CD4-positive, alpha-beta T cell treated with Interferon alpha-2 for 1 hour (primary cell): Measurements from ENCODE around the gene OR6S1.
"Not testable (repeated sequence)": the region's sequence is repeated elsewhere in the genome, so short reads cannot be mapped to it uniquely, and the experiment has no call there.

Experiments used
- DNase-seq, 2 donors: peaks; one replicate each; pipeline ENCODE4 v3.0.0-alpha.2; 2020 to 2022

OR6S1 gene

GRCh38 chr14:20668969-20669368 is 27.5 kb upstream of the OR6S1 start:
- DNase-seq, result no peak

DNA sequence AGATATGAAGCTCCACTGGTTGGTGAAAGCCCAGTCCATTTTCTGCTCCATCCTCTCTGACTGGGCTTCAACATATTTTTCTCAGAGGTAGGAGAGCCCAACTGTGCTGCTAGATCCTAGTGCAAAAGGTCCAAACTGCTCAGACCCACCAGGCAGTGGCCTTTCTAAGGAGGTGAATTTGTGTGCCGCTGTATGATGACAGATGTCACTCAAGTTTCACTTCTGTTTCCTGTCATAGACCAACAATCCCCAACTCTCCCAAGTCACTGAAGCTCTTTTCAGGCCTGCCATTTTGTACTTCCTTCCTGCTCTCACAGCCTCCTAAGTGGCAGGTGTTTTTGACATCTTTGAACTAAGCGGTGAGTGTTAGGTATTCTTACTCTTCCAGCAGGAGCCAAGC is 26.5 kb upstream of the OR6S1 start:
- DNase-seq, result peak in 1 of 2 donors; percentile 41

DNA sequence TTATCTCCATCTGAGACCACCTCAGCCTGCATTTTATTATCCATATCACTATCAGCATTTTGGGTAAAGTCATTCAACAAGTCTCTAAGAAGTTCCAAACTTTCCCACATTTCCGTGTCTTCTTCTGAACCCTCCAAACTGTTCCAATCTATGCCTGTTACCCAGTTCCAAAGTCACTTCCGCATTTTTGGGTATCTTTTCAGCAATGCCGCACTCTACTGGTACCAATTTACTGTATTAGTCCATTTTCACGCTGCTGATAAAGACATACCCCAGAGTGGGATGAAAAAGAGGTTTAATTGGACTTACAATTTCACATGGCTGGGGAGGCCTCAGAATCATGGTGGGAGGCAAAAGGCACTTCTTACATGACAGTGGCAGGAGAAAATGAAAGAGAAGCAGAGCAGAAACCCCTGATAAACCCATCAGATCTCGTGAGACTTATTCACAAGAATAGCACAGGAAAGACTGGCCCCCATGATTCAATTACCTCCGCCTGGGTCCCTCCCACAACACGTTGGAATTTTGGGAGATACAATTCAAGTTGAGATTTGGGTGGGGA is 25.0 kb upstream of the OR6S1 start:
- DNase-seq, result not testable (repeated sequence)

- peak; percentile 88 to 91 for DNase-seq
Measured at GRCh38 chr14:20662968-20663732, 21.7 kb upstream of the OR6S1 start.

GRCh38 chr14:20661197-20661596 is 19.7 kb upstream of the OR6S1 start:
- DNase-seq, result no peak

- no peak for DNase-seq
Measured at GRCh38 chr14:20659813-20660395, 18.4 kb upstream of the OR6S1 start.

DNA sequence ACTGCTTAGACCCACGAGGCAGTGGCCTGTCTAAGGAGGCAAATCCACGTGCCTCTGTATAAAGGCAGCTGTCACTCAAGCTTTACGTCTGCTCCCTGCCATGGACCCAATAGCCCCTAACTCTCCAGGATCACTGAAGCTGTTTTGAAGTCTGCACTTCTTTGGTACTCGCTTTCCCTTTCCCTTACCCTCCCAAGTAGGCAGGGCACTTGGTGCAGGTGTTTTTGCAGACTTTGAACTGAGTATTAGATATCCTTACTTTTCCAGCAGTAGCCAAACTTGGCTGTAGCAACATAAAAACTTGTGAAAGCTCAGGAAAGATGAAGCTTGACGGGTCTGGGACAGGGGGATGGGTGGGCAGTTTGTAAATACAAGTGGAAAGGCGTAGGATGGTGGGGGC is 17.8 kb upstream of the OR6S1 start:
- no peak for DNase-seq

GRCh38 chr14:20658246-20658645 is 16.8 kb upstream of the OR6S1 start:
- DNase-seq, result no peak

GRCh38 chr14:20657216-20658211 is 16.0 kb upstream of the OR6S1 start:
- DNase-seq, result peak; percentile 13 to 45

DNA sequence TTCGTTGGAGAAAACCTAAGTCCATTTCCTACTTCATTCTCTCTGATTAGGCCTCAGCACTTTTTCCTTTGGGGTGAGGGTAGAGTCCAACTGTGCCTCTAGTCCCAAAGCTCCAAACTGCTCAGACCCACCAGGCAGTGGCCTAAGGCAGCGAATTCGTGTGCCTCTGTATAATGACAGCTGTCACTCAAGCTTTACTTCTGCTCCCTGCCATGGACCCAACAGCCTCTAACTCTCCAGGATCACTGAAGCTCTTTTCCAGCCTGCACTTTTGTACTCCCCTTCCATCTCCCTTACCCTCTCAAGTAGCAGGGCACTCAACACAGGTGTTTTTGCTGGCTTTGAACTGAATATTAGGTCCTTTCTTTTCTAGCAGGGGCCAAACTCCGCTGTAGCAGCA is 14.8 kb upstream of the OR6S1 start:
- DNase-seq, result no peak

- no peak for DNase-seq
Measured at GRCh38 chr14:20655851-20656250, 14.4 kb upstream of the OR6S1 start.

DNA sequence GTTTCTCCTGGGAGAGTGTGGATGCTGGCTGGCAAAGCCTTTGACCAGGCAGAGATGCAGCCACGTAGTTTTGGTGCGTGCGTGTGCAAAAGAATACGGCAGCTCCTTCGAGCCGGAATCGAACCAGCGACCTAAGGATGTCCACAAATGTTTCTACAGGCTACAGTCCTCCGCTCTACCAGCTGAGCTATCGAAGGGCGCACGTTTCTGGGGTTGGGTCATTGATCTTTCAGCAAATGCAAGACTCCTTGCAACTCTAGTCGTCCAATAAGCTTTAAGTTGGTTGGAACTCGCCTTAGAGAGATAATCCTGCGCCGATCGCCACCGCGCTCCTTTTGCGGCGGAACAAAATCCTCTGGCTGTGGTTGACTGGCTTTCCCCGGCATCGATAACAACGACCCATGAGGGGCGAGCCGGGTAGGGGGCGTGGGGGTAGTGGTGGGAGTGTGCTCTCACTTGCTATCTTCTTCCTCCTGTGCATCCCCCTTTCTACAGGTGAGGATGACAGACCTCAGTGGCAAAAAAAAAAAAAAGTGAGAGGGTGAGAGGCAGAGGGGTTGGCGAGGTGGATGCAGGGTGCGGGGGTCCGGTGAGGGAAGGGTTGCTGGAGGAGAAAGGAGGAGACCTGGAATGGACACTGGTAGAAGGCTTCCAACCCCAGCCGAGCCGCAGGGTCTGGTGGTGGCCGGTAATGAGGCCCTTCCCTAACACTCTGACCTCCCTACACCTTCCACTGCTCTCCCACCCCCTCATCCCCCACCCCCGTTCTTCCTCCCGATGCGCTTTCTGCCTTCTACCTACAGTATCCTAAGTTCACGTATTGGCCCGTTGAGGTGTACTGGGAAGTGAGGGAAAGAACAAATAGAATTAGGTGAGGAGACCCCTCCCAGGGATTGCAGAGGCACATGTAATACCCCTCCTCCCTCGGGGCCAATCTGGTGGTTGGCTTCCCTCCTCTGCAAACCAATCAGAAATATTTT is 11.8 kb upstream of the OR6S1 start:
- peak; percentile 45 to 51 for DNase-seq

DNA sequence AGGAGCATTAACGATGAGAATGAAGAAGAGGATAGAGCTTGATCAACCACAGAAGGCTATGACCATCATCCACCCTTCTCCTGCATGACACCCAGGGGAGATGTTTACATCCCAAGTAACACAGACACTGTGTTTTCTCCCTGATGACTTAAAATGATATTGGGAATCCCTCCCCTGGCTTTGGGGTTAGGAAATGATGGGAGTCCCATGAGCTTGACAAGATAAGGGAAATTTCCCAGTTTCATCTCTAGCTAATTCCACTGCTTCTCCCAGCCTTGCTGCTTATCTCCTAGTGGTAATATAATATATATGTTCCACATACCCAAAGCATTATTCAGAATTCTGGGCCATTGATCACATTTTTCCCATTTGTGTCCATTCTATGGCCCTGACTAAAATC is 4.0 kb upstream of the OR6S1 start:
- no peak for DNase-seq

DNA sequence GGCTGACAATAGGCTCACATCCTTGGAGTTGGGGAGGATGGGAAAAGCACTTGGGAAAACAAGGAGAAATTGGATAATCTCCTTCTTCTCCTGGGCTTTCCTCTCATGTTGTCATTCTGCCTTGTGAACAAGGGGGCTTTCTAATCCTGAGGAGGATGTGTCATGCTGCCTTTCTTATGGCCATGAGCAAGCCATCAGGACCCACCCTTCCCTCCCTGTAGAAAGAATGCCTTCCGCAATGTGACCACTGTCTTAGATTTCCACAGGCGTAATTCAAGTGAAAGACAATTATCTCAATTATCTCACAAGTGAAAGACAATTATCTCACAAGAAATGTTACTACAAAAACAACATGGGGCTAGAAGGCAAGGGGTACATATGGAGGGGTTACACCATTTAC is 3.0 kb upstream of the OR6S1 start:
- no peak for DNase-seq

DNA sequence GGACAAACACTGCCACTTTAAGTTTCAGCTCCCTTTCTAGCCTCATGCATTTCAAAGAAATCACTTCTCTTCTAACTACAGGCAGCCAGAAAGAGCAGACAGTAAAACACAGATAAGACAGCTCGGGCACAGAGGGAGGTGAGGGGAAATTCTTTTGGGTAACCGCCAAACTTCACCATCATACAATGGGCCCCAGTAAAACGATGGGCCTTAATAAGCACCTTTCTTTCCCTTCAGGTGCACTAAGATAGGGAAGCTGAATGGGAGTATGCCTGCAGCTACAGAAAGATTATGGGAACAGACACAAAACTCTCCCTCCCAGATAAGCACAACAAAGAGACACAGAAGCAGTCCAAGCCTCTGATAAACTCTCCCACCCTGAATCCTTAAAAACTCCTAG is 1.3 kb upstream of the OR6S1 start:
- not testable (repeated sequence) for DNase-seq

DNA sequence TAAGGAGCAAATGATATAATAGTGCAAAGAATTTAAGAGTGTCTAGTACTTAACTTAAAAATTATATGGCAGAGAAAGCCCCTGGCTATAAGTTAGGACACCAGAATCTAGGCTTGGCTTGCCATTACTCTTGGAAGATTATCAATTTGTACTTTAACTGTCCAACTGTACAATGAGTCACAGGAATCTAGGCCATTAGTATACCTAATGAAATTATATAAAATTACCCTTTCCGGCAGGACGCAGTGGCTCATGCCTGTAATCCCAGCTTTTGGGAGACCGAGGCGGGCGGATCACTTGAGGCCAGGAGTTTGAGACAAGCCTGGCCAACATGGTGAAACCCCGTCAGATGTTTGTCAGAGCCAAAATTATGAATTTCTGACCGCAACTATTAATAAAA is 691 bp upstream of the OR6S1 start:
- DNase-seq, result no peak

DNA sequence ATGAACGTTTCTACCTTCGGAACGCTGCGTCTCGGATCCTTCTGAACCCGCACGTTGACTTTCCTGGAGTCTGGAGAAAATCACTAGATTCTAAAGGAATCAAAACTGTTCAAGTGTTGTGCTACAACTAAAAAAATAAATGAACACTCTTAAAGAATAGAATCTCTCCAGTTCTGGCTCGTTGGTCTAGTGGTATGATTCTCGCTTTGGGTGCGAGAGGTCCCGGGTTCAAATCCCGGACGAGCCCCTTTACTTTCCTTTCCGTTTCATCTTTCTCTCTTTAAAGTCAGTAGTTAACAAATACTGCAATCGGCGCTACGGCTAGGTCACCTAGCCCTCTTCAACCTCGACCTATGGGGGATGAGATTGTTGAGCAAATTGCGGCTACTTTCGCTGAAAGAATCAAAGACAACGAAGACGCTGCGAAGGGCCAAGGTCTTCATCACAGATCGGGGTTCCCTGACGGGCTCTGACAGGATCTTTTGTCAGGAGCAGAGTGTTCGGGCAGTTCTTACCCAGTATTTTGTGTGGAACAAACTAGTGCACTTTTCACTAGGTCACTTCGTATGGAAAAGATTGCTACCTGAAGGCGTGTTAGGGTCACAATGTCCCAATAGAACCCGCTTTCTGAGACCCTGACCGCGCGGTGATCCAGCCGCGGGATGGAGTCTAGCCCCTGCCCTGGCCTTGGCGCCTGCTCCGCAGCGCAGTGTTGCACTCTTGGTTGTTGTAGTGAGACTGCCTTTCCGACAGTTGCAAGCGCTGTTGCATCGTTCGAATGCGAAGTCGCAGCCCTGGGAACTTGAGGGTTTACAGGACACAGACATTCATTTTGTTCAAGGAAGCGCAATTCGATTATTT is 8.4 kb downstream of the OR6S1 start:
- peak; percentile 65 to 85 for DNase-seq

GRCh38 chr14:20632448-20632830 is 9.1 kb downstream of the OR6S1 start:
- no peak for DNase-seq

GRCh38 chr14:20631880-20632389 is 9.6 kb downstream of the OR6S1 start:
- no peak for DNase-seq

- peak; percentile 48 to 79 for DNase-seq
Measured at GRCh38 chr14:20631023-20631879, 10.2 kb downstream of the OR6S1 start.
